ENCODE measurements around the gene ACY1.

The ACY1 gene

GRCh38 chr3:51946796-51947195 is 36.5 kb upstream of the ACY1 start:
- no peak for DNase-seq

DNA sequence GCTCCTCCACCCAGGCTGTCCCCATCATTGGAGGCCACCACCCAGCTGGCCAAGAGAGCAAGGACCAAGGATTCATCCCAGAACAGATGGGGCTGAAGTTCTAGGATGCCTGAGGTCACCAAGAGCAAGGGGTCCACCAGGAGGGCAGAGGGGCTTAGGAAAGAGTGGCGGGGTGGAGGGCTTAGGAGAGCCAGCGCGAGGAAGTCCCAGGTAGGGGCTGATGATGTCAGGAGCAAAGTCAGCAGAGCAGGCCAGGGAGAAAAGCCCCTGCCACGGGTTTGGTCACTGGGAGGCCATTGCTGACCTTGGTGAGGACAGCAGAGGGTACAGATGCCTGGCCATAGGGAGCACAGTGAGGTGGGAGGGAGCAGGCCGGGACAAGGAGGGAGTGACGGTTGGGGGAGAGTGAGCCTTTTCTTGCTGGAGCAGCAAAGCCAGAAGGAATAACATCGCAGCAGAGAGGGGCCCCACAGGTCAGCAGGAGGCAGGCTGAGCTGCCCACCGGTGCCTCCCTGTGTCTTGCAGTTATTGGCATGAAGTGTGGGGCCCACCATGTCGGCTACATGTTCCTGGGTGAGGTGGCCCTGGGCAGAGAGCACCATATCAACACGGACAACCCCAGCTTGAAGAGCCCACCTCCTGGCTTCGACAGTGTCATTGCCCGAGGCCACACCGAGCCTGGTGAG is 36.0 kb upstream of the ACY1 start:
- DNase-seq = no peak

DNA sequence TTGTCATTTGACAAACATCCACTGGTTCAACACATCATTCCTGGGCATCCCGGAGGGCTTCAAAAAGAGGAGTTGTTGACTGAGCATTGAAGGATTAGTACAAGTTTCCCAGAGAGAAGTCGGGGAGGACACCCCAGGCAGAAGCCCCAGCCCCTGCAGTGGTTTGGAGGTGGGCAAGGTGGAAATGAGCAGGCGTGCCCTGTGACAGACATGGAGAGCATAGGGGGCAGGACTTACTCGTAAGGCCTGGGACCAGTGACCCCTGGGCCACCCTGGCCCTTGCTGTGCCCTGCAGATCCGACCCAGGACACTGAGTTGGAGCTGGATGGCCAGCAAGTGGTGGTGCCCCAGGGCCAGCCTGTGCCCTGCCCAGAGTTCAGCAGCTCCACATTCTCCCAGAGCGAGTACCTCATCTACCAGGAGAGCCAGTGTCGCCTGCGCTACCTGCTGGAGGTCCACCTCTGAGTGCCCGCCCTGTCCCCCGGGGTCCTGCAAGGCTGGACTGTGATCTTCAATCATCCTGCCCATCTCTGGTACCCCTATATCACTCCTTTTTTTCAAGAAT is 35.2 kb upstream of the ACY1 start:
- no peak for DNase-seq

- DNase-seq = no peak
Observed at GRCh38 chr3:51949121-51949520, 34.2 kb upstream of the ACY1 start.

DNA sequence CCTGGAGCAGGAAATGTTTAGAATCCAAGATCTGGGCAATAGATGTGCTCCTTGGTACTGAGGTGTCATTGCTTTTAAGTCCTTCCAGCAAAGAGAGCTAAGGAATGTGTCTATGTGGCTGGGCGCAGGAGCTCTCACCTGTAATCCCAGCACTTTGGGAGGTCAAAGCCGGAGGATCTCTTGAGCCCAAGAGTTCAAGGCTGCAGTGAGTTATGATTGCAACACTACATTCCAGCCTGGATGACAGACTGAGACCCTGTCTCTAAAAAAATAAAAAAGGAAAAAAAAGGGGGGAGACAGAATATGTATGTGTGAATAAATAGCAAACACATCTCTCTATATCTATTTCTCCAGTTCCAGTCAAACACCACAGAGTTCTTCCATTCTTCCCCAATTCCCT is 32.4 kb upstream of the ACY1 start:
- no peak for DNase-seq

- no peak for DNase-seq
Observed at GRCh38 chr3:51953445-51953844, 29.9 kb upstream of the ACY1 start.

GRCh38 chr3:51954105-51954504 is 29.2 kb upstream of the ACY1 start:
- no peak for DNase-seq

DNA sequence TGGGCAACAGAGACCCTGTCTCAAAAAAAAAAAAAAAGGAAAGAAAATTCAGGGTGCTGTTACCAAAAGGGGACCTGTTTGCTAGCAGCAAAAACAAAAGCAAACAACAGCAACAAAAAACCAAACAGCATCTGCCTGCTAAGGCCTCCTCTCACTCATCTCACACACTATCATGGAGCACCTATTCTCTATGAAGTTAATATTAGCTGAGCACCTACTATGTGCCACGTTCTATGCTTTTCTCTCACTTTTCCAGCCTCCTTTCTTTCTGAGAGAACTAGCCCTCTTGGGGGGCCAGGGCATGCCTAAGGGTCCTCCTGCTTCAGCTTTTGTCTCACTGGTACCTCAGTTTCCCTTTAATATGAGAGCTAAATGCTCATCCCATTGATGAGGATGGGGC is 28.6 kb upstream of the ACY1 start:
- DNase-seq = no peak

DNA sequence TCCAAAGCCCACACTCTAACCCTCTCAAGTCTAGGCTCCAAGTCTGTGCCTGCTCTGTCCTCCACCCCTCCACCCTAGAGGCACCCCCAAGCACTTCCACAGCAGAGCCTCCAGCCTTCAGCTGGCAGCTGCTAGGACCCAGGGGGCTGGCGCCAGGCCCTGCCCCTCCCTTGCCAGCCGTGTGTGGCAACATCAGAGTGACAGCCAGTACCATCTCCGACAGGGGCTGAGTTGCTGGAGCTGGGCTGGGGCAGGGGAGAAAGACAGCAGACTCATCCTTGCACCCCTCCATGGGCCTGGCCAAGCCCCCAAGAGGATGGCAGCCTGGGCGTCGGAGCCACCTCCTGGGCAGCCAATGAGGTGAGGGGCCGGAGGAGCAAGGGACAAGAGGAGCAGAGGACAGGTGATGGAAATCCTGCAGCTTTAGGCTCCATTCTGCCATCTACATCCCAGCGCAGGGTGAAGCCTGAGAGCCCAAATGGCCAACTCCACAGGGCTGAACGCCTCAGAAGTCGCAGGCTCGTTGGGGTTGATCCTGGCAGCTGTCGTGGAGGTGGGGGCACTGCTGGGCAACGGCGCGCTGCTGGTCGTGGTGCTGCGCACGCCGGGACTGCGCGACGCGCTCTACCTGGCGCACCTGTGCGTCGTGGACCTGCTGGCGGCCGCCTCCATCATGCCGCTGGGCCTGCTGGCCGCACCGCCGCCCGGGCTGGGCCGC is 28.0 kb upstream of the ACY1 start, which contains the start of gene GPR62:
Gene GPR62 (plus strand): TSS at position 207 of the 718 bp plus-strand sequence. CDS start 272 bp downstream, at position 479.
- no peak for DNase-seq

DNA sequence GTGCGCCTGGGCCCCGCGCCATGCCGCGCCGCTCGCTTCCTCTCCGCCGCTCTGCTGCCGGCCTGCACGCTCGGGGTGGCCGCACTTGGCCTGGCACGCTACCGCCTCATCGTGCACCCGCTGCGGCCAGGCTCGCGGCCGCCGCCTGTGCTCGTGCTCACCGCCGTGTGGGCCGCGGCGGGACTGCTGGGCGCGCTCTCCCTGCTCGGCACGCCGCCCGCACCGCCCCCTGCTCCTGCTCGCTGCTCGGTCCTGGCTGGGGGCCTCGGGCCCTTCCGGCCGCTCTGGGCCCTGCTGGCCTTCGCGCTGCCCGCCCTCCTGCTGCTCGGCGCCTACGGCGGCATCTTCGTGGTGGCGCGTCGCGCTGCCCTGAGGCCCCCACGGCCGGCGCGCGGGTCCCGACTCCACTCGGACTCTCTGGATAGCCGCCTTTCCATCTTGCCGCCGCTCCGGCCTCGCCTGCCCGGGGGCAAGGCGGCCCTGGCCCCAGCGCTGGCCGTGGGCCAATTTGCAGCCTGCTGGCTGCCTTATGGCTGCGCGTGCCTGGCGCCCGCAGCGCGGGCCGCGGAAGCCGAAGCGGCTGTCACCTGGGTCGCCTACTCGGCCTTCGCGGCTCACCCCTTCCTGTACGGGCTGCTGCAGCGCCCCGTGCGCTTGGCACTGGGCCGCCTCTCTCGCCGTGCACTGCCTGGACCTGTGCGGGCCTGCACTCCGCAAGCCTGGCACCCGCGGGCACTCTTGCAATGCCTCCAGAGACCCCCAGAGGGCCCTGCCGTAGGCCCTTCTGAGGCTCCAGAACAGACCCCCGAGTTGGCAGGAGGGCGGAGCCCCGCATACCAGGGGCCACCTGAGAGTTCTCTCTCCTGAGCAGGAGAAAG is 27.2 kb upstream of the ACY1 start:
- DNase-seq = no peak

DNA sequence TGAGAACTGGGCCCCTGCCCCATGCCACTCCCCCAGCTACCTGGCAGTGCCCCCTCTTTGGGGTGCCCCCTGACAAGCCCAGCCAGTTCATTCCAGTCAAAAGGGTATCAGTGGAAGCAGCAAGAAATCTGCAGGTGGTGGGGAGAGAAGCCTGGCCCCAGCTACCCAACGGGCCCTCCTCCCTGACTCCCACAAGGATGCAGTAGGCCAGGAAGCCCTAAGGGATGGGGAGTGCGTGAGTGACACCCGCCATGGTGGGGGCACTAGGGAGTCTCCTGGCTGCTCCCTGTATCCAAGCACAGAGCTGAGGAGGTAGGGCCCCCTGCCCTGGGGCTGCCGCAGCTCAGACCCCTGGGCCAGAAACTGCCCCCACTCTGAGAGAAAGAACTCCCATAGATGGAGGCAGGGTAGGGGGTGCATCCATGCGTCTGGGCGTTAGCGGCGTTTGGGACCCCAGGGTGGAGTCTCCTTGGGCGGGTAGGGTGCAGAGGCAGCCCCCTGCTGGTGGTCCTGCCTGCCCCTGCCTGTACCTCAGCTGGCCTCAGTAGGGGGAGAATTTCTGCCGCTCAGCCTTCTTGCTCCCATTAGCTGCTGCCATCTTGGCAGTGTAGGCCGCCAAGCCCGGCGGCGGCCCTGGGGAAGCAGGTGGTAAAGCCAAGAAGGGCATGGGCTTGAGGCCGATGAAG is 25.7 kb upstream of the ACY1 start:
- no peak for DNase-seq

DNA sequence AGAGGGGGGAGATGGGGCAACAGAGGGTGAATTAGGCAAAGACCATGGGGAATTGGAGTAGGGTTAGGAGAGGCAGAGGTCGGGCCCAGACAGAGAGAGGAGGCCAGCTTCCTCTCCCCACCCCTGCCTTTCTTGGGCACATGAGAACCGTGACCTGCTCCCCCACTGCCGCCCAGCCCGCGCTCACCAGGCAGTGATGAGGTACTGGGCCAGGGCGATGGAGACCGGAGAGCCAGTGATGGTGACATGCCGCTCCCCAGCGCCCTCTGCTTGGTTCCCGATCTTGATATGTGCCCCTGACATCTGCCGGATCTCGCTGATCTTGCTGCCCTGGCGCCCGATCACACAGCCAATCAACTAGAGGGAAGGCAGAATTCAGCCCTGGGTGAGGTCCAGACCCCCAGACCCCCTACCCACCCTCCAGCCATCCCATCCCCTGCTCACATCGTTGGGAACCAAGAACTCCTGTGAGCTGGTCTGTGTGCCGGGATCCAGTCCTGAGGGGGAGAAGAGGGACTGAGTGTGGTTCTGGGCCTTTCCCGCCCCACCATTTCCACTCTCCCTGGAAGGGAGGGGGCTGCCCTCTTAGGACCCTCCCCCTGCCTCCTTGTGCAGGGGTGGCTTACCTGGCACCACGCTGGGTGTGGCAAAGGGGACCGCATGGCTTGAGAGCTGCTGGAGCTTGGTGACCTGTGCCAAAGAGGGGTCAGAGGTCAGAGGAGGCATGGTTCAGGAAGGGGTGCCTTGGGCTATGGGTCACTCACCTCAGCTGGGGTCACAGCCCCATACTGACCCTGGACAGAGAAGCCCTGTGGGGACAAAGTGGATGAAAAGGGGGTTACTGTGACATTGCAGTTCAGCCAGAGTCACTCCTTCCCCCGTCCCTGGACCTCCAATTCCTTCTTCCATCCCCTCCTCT is 24.5 kb upstream of the ACY1 start:
- DNase-seq = no peak

- no peak for DNase-seq
Observed at GRCh38 chr3:51959651-51960050, 23.7 kb upstream of the ACY1 start.

- no peak for DNase-seq
Observed at GRCh38 chr3:51960386-51960785, 22.9 kb upstream of the ACY1 start.

- DNase-seq = no peak
Observed at GRCh38 chr3:51961011-51961410, 22.3 kb upstream of the ACY1 start.

DNA sequence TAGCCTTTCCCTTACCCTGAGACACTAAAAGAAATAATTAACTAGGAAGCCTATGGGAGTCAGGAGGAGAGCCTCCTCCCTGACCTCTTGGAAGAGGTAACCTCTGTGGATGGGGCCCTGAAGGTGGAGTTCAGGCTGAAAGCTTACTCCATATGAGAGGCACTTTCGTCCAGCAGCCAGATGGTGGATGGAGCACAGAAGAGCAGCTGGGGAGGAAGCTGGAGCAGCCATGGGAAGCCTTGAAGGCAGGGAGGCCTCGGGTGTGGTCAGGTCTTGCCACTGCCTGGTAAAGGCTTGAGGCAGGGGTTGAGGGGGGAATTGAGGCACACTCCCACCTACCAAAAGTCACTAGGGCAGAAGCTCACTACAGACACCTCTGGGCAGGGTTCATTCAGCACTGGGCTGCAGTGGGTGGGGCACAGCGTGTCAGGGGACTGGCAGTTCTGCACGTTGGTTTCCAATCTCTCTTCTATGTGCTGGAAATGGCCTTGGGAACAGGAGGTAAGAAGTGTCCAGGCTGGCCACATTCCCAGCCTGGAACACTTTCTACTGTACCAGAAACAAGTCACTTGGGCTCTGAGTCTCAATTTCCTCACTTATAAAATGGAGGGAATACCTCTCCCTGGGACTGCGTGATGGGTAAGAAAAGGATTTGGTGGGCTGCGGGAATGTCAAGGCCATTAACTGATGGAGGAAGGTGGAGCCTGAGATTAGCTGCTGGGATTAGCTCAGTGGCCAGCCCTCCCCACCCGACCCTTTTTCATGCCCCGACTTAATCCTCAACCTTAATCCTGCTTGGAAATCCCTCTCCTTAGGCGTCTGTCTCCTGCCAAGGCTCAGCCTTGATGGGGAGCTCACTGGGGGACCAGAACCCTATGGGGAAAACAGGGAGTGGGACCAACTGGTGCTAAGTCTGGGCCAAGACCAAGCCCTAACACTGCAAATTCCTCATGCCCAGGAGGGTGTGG is 21.4 kb upstream of the ACY1 start:
- DNase-seq = no peak

GRCh38 chr3:51962854-51963530 is 20.3 kb upstream of the ACY1 start:
- DNase-seq = no peak

DNA sequence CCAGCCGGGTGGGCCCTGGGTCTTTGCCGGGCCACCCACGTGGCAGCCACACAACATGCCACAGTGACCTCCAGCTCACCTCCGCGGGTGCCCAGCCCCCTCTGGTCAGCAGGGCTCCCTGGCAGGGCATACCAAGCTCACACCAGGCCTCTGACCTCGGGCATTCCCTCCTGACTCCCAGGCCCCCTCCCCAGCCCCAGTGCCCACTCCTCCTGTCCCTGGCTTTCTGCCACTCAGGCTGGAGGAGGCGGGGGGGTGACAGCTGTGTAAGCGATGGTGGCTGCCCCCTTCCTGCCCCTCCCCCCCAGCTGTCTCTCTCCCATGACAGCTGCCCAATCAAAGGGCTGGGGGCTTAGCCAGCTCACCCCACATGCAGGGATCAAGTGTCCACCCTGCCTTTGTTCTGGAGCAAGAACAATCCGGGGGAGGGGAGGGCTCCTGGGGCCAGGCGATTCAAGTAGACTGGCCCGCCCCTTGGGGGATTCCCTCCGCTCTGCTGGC is 19.3 kb upstream of the ACY1 start:
- no peak for DNase-seq

GRCh38 chr3:51964521-51964920 is 18.8 kb upstream of the ACY1 start:
- DNase-seq = no peak

Measured in GOT3 (cell line).